ES-I3 (cell line): ENCODE results near the gene DPP10.
"Not testable (repeated sequence)": the region's sequence is repeated elsewhere in the genome, so short reads cannot be mapped to it uniquely, and the experiment has no call there.

Experiments
- H3K36me3 ChIP-seq: 2 replicates; pipeline ENCODE4 v1.6.1; 2013; ENCODE audit warnings: mild to moderate bottlenecking, low read length, control low read depth, moderate library complexity; ENCODE audit not compliant: insufficient read depth
- H3K4me1 ChIP-seq: 2 replicates; pipeline ENCODE4 v1.6.1; 2013; ENCODE audit warnings: mild to moderate bottlenecking, control low read depth, low read length; ENCODE audit not compliant: insufficient read depth
- H3K9ac ChIP-seq: 2 replicates; pipeline ENCODE4 v1.6.1; 2013; ENCODE audit warnings: low read depth, mild to moderate bottlenecking, low read length, moderate library complexity
- H3K9me3 ChIP-seq: 2 replicates; pipeline ENCODE4 v1.6.1; 2013; ENCODE audit warnings: mild to moderate bottlenecking, low read length, moderate library complexity; ENCODE audit not compliant: control insufficient read depth, insufficient read depth

Gene DPP10

GRCh38 chr2:115022013-115022412, 579.6 kb downstream of the DPP10 start:
- not testable (repeated sequence) for H3K9ac ChIP-seq, H3K4me1 ChIP-seq, H3K9me3 ChIP-seq, H3K36me3 ChIP-seq

DNA sequence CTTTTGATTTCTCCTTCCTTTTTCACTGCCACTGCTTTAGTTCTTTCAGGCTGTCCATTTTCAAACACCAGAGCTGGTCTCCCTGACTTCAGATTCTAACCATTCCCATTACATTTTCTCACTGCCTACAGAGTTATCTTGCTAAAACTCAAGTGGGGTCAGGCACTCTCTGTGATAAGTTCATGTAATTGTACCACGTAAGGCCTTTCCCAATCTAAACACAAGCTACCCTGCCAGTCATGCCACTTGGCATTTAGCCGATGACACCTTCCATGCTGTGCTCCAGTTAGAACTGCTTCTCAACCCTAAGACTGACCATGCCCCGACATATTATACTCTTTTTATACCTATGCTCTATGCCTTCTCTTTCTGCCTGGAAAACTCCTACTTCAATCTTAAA, 592.4 kb downstream of the DPP10 start:
- H3K36me3 ChIP-seq, result no peaks in the 10 kb centered on the region; the same call in 1 of the 2 replicates
- H3K4me1 ChIP-seq, result peaks cover 3% of the 10 kb centered on the region; the same call in 1 of the 2 replicates
- no peaks in the 10 kb centered on the region for H3K9me3 ChIP-seq
- no peak overlapping the region for H3K9ac ChIP-seq

- H3K9ac ChIP-seq, result no peak overlapping the region
- no peaks in the 10 kb centered on the region; the same call in 1 of the 2 replicates for H3K36me3 ChIP-seq
- H3K9me3 ChIP-seq, result no peaks in the 10 kb centered on the region
Measured at GRCh38 chr2:115036818-115037217, 594.4 kb downstream of the DPP10 start.

DNA sequence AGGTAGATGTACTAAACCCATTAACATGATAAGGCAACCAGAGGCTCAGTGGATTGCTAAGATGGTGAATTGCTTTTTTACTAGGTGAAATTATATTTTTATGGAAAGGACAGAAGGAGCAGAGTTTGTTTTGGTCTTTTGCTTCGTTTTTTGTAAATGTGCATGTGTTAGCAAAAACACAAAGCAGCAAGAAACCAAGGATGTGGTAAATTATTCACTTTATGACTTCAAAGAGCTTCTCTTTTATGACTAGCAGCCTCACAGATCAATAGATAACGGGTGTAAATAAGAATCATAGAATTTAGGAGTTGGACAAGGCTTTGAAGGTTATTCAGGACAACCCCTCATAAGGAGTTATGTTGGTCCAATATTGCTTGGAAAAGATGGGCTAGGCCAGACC, 615.0 kb downstream of the DPP10 start:
- Histone ChIP-seq H3K9ac (no peak overlapping the region), H3K36me3 (no peaks in the 10 kb centered on the region), H3K9me3 (no peaks in the 10 kb centered on the region), H3K4me1 (no peaks in the 10 kb centered on the region)

More at GRCh38 chr2:115036818-115037217, 594.4 kb downstream of the DPP10 start:
- H3K4me1 ChIP-seq, result peaks cover 3% of the 10 kb centered on the region; the same call in 1 of the 2 replicates

DNA sequence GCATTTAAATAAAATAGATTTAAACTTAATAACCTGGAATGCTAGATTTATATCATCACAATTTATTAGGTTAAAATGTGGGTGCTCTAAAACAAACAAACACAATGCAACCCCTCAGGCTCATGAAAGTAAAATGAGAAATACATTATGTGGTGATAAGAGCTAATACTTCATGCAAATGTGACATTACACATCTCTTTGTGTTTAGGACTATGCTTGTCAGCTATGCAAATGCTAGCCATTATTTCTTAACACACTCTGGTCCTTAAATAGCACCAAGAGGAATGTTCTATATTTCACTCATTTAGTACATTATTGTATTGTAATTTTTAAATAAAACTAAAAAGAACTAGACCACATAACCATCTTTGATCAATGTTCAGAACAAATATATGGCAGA, 627.6 kb downstream of the DPP10 start:
- H3K9me3 ChIP-seq, result no peaks in the 10 kb centered on the region
- no peak overlapping the region for H3K9ac ChIP-seq
- H3K36me3 ChIP-seq, result no peaks in the 10 kb centered on the region
- H3K4me1 ChIP-seq, result no peaks in the 10 kb centered on the region

DNA sequence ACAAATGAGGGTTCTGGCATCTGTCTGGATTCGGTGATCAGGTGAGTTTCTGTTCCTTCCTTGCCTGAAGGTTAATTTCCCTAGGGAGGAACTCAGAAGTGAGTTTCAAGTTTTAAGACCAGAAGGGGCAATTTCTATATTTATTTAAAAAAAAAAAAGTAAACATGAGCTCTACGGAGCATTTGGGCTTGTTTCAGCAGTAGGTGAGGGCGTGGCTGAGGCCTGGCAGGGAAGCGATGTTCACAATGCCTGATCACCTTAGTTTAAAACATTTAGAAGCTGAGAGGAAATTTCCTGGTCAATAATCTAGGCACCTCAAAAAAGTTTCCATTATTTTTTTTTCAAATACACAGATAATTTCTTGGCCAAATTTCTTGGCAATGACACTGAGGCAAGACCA, 629.1 kb downstream of the DPP10 start:
- Histone ChIP-seq H3K9ac (no peak overlapping the region), H3K36me3 (no peaks in the 10 kb centered on the region), H3K4me1 (no peaks in the 10 kb centered on the region), H3K9me3 (no peaks in the 10 kb centered on the region)

GRCh38 chr2:115075800-115076199, 633.4 kb downstream of the DPP10 start:
- H3K9me3 ChIP-seq, result no peaks in the 10 kb centered on the region
- no peak overlapping the region for H3K9ac ChIP-seq
- no peaks in the 10 kb centered on the region for H3K36me3 ChIP-seq
- H3K4me1 ChIP-seq, result no peaks in the 10 kb centered on the region

DNA sequence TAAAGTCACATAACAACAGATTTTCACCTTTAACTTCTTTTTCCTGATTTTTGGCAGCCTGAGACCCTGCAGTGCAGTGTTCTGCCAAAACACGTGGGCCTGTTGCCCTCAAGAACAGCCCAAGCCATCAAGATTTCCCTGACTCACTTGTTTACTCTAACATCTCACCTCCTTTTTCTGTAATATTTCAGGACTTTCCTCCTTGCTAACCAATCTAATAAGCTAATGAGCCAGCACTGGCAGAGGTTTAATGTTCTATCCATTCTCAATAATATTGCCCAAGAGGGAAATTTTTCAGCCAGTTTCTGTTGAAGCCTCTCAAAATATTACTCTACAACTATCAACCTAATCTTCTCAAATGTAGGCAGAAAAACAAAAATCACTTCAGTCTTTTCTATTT, 635.2 kb downstream of the DPP10 start:
- no peaks in the 10 kb centered on the region for H3K9me3 ChIP-seq
- no peak overlapping the region for H3K9ac ChIP-seq
- H3K36me3 ChIP-seq, result no peaks in the 10 kb centered on the region
- no peaks in the 10 kb centered on the region for H3K4me1 ChIP-seq

DNA sequence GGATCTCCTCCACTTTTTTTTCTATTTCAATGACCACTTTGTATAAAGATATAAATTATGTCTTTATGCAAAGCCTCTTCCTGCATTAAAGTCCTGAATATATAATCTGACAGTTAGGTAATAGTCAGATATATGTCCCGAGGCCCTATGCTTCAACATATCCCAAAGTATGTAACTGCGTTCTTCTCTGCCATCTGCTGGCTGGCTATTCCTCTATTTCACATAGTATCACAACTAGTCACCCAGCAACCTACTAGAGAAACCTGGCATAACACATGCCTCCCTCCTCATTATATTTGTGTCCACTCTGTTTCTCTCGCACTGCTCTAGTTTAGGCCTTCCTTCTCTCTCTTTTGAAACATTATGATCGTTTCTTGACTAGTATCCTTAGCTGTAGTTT, 640.8 kb downstream of the DPP10 start:
- no peak overlapping the region for H3K9ac ChIP-seq
- H3K9me3 ChIP-seq, result peaks cover 9% of the 10 kb centered on the region
- peaks cover 4% of the 10 kb centered on the region; the same call in 1 of the 2 replicates for H3K4me1 ChIP-seq
- no peaks in the 10 kb centered on the region for H3K36me3 ChIP-seq

- Histone ChIP-seq H3K9ac (no peak overlapping the region), H3K9me3 (peaks cover 9% of the 10 kb centered on the region), H3K36me3 (no peaks in the 10 kb centered on the region), H3K4me1 (peaks cover 4% of the 10 kb centered on the region; the same call in 1 of the 2 replicates)
Measured at GRCh38 chr2:115083711-115084110, 641.3 kb downstream of the DPP10 start.

DNA sequence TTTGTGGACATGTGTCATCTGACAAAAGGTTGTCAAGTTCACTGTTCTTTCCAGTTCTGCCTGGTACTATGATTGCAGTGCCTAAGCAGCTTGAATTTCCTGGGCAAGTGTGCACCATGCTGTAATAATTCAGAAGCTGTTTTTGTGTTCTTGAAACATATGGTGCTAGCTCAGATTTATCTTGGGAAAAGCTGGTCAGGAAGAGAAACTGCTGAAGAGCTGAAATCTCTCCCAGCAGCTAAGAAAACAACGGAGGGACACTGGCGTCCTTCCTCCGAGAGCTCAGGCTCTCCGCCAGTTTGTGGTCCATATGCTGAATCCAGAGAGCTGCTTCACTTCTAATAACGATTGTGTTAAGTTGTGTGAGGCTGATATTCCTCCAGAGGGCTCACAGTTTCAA, 642.0 kb downstream of the DPP10 start:
- Histone ChIP-seq H3K36me3 (no peaks in the 10 kb centered on the region), H3K9ac (no peak overlapping the region), H3K4me1 (peaks cover 4% of the 10 kb centered on the region; the same call in 1 of the 2 replicates), H3K9me3 (peaks cover 9% of the 10 kb centered on the region)

- H3K4me1 ChIP-seq, H3K36me3 ChIP-seq, H3K9ac ChIP-seq, H3K9me3 ChIP-seq: not testable (repeated sequence)
Measured at GRCh38 chr2:115086051-115086620, 643.7 kb downstream of the DPP10 start.

- peaks cover 5% of the 10 kb centered on the region; the same call in 1 of the 2 replicates for H3K9me3 ChIP-seq
- H3K36me3 ChIP-seq, result no peaks in the 10 kb centered on the region
- no peak overlapping the region for H3K9ac ChIP-seq
- H3K4me1 ChIP-seq, result no peaks in the 10 kb centered on the region
Measured at GRCh38 chr2:115094441-115094840, 652.0 kb downstream of the DPP10 start.

- Histone ChIP-seq H3K9me3 (no peaks in the 10 kb centered on the region), H3K36me3 (no peaks in the 10 kb centered on the region), H3K9ac (no peak overlapping the region), H3K4me1 (no peaks in the 10 kb centered on the region)
Measured at GRCh38 chr2:115105966-115106365, 663.5 kb downstream of the DPP10 start.

DNA sequence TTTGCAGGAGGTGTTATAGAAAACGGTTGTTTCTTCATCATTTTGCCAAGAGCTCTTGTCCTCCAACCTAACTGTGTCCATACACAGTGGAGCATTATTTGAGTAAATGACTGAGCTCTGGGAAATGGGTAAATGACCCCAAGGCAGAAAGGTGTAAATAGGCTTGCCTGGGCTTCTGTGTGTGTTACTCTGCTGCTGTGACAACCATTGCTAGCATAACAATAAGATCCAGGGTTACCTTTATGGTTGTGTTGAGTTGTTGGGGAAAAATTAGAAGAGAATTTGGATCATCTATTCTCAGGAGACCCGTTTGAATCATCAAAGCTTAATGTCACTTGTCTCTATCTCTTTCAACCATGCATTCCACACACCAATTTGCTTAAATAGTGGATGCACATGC, 672.7 kb downstream of the DPP10 start:
- Histone ChIP-seq H3K9me3 (no peaks in the 10 kb centered on the region), H3K4me1 (peaks cover 10% of the 10 kb centered on the region; the same call in 1 of the 2 replicates), H3K9ac (no peak overlapping the region), H3K36me3 (no peaks in the 10 kb centered on the region)
